ENCODE data around the gene OTOA.
"Not testable (repeated sequence)": the region's sequence is repeated elsewhere in the genome, so short reads cannot be mapped to it uniquely, and the experiment has no call there.

The OTOA gene

DNA sequence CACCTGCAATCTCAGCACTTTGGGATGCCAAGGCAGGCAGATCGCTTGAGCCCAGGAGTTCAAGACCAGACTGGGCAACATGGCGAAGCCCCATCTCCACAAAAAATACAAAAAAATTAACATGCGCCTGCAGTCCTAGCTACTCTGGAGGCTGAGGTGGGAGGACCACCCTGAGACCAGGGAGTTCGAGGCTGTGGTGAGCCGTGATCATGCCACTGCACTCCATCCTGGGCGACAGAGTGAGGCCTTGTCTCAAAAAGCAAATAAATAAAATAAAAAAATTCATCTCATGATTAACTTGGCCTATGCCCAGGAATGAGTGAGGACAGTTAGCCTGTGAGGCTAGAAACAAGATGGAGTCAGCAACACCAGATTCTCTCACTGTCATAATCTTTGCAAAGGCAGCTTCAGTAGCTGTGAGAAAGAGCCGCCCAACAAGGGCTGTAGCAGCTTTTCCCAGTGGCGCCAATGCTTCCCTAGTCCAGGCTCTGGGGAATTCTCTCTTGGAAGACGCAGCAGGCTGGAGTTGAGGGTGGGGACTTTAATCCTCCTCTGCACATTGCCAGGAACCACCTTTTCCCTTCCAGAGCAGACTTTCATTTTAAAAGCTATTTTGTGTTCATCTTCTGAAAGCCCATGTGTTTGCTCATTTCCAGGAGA is 108.9 kb downstream of the OTOA start:
- in situ Hi-C loops (cut with HindIII; ENCODE audit: low sequenced_read_pairs); DNase-seq (ENCODE audit: low read depth, low spot score); H3K4me3 ChIP-seq (ENCODE audit: low read depth, low read length): not testable (repeated sequence)

DNA sequence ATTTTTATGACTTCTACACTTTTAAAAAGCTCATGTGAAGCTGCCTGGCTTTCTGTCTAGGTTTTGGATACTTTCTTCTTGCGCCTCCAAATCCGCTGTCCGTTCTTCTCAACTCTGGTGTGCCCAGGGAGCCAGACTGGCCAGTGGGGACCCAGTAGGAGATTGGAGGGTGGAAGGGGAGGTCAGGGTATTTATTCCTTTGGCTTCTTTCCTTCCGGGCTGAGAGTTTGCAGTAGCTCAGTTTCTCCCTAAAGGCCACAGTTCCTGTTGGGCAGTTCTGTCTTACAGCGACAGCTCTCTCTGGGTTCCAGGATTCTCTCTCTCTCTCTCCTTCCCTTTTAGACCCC is 109.4 kb downstream of the OTOA start:
- DNase-seq (ENCODE audit: low read depth, low spot score); in situ Hi-C loops (cut with HindIII; ENCODE audit: low sequenced_read_pairs); H3K4me3 ChIP-seq (ENCODE audit: low read depth, low read length): not testable (repeated sequence)

DNA sequence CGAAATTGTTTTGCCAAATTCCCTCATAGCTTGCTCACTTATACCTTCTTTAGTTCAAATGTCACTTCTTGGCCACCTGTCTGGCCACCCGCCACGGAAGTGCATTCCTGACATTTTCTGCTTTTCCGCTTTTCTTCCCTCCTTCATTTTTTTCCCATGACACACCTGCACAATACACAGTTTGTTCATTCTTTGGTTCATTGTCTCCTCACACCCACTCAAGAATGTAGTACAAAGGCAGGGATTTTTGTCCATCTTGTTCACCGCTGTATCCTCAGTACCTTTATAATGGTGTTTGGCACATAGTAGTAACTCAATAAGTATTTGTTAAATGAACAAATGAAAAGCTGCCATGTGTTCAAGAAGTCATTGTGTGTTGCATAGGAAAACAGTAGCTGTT is 116.8 kb downstream of the OTOA start:
- in situ Hi-C loops (cut with HindIII; ENCODE audit: low sequenced_read_pairs); H3K4me3 ChIP-seq (ENCODE audit: low read depth, low read length); DNase-seq (ENCODE audit: low read depth, low spot score): not testable (repeated sequence)

DNA sequence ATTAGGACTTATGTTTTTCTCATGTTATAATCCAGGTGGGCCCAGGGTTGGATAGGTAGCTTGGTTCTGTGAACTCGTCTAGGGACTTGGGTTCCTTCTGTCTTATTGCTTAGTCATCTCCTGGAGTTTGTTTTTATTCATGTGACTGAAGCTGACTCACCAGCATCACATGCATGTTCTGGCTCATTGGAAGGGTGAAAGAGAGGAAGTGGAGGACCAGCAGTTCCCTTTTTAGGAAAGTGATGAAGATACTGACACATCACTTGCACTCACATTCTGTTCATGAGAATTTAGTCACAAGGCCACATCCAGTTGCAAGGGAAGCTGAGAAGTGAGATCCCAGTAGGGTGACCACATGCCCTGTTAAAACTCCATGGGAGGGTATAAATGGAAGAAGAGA is 126.7 kb downstream of the OTOA start:
- in situ Hi-C loops (cut with HindIII; ENCODE audit: low sequenced_read_pairs); DNase-seq (ENCODE audit: low read depth, low spot score); H3K4me3 ChIP-seq (ENCODE audit: low read depth, low read length): not testable (repeated sequence)

DNA sequence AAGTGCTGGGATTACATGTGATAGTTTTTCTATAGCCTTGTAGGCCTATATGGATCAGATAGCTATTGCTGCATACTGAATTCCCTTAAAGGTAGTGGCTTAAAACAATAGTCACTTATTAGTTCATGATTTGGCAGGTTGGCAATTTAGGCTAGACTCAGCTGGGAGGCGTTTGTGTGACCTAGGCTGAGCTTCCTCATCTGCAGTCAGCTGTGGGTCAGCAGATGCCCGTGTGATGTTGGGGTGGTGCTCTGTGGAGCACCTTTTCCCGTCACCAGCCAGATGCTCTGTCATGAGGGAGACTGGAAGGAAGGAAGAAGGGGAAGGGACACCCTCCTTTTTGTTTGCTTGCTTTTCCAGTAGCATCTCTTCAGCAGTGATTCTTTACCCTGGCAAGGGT is 129.5 kb downstream of the OTOA start:
- in situ Hi-C loops (cut with HindIII; ENCODE audit: low sequenced_read_pairs) = not testable (repeated sequence)

DNA sequence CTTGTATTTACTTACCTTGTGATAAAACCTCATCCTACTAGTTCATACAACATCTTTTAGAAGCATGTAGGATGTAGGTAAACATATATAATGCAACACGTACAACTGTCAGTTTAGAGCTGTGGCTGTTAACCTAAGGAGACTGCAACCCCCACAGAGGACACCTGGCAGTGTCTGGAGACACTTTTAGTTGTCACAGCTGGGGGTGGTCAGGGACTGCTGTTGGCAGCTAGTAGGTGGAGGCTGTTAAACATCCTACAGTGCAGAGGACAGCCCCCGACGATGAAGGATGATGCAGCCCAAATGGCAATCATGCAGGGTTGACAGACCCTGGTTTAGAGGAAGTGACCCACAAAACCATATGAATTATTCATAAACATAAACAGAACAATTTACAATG is 134.8 kb downstream of the OTOA start:
- H3K4me3 ChIP-seq (ENCODE audit: low read depth, low read length); DNase-seq (ENCODE audit: low read depth, low spot score); in situ Hi-C loops (cut with HindIII; ENCODE audit: low sequenced_read_pairs): not testable (repeated sequence)

More for the DNA sequence above, 129.5 kb downstream of the OTOA start:
- DNase-seq (ENCODE audit: low read depth, low spot score); H3K4me3 ChIP-seq (ENCODE audit: low read depth, low read length): not testable (repeated sequence)

DNA sequence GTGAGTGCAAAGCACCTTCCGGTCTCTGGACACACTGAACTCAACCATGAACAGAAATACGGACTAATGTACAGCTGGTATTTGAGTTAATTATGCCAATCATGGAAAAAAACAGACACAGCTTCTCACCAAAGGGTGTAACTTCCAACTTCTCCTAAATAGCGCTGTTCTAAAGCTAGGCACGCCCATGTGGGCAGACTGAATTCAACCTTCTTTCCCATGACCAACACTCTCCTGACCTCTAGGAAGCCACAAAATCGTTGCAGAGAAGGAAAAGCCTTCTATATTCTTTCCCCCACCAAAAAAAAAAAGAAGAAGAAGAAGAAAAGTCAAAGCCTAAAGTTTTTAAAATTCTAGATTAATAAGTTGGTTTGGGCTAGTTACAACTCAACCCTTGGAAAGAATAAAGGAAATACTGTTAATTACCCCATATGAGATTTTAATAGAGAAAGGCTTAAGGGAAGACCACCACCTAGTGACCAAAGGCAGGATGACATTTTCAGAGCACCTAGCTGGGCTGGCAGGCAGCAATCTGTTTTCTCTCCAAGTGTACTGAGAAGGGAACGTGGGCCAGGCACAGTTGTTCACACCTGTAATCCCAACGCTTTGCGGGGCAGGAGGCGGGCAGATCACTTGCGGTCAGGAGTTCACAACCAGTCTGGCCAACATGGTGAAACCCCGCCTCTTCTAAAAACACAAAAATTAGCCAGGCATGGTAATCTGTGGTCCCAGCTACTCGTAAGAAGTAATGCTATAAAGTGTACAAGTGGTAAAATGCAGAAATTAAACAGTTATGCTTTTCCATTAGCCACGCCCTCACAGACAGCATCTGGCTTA is 138.0 kb downstream of the OTOA start:
- TF ChIP-seq, protein P1, sequence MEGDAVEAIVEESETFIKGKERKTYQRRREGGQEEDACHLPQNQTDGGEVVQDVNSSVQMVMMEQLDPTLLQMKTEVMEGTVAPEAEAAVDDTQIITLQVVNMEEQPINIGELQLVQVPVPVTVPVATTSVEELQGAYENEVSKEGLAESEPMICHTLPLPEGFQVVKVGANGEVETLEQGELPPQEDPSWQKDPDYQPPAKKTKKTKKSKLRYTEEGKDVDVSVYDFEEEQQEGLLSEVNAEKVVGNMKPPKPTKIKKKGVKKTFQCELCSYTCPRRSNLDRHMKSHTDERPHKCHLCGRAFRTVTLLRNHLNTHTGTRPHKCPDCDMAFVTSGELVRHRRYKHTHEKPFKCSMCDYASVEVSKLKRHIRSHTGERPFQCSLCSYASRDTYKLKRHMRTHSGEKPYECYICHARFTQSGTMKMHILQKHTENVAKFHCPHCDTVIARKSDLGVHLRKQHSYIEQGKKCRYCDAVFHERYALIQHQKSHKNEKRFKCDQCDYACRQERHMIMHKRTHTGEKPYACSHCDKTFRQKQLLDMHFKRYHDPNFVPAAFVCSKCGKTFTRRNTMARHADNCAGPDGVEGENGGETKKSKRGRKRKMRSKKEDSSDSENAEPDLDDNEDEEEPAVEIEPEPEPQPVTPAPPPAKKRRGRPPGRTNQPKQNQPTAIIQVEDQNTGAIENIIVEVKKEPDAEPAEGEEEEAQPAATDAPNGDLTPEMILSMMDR (IDR thresholded peaks at IDR 0.05; ENCODE audit: low read depth, low read length) = peak; percentile 50
- DNase-seq (ENCODE audit: low read depth, low spot score) = peak; percentile 37

DNA sequence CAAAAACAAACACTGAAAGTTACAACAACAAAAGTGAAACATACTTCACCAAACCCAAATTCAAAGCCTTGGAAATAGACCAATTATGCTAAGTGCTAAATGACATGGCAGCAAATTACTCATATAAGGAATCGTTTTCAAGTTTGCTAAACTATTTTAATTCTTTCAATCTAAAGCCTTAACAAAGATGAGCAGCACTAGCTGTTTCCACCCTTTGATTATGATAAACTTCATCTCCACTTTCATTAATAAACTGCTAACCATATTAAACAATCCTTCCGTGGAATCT is 138.6 kb downstream of the OTOA start:
- DNase-seq (ENCODE audit: low read depth, low spot score); in situ Hi-C loops (cut with HindIII; ENCODE audit: low sequenced_read_pairs); H3K4me3 ChIP-seq (ENCODE audit: low read depth, low read length): not testable (repeated sequence)

More for the DNA sequence above, 138.0 kb downstream of the OTOA start:
- H3K4me3 ChIP-seq (ENCODE audit: low read depth, low read length); in situ Hi-C loops (cut with HindIII; ENCODE audit: low sequenced_read_pairs): not testable (repeated sequence)
